HL-60/S4 treated with retinoic acid at 250 ng/mL for 4 days and 3 days (cell line): ENCODE measurements around the gene MYO16.
"Not testable (repeated sequence)": the region's sequence is repeated elsewhere in the genome, so short reads cannot be mapped to it uniquely, and the experiment has no call there.

Experiments used
- in situ Hi-C: fragments of 300-500 bp; cut with MboI; formaldehyde crosslinking; loops from 2 replicates; pipeline ENCODE4 v1.7.0; 2022; ENCODE audit warnings: low sequenced_read_pairs

The MYO16 gene

GRCh38 chr13:108741930-108742329 lies 112.5 kb downstream of the MYO16 start:
- in situ Hi-C loops = no loop called here

GRCh38 chr13:108742701-108743451 lies 113.5 kb downstream of the MYO16 start:
- in situ Hi-C loops = no loop called here

- in situ Hi-C loops = no loop called here
These were observed 114.1 kb downstream of the MYO16 start for GRCh38 chr13:108743522-108743921.

GRCh38 chr13:108747843-108748242 lies 118.4 kb downstream of the MYO16 start:
- in situ Hi-C loops = no loop called here

GRCh38 chr13:108752276-108752675 lies 122.9 kb downstream of the MYO16 start:
- in situ Hi-C loops = no loop called here

- in situ Hi-C loops = no loop called here
These were observed 125.7 kb downstream of the MYO16 start for GRCh38 chr13:108755083-108755482.

GRCh38 chr13:108760129-108760528 lies 130.7 kb downstream of the MYO16 start:
- in situ Hi-C loops = no loop called here

GRCh38 chr13:108760541-108760940 lies 131.1 kb downstream of the MYO16 start:
- in situ Hi-C loops = no loop called here

- in situ Hi-C loops = no loop called here
These were observed 138.6 kb downstream of the MYO16 start for GRCh38 chr13:108768035-108768434.

GRCh38 chr13:108769213-108770070 lies 140.0 kb downstream of the MYO16 start:
- in situ Hi-C loops = no loop called here

GRCh38 chr13:108775597-108775996 lies 146.2 kb downstream of the MYO16 start:
- in situ Hi-C loops = no loop called here

GRCh38 chr13:108776650-108777049 lies 147.2 kb downstream of the MYO16 start:
- in situ Hi-C loops = no loop called here

- in situ Hi-C loops = no loop called here
These were observed 148.3 kb downstream of the MYO16 start for GRCh38 chr13:108777421-108778420.

- in situ Hi-C loops = no loop called here
These were observed 149.9 kb downstream of the MYO16 start for GRCh38 chr13:108779308-108779707.

GRCh38 chr13:108780706-108781105 lies 151.3 kb downstream of the MYO16 start:
- in situ Hi-C loops = no loop called here

GRCh38 chr13:108781312-108781711 lies 151.9 kb downstream of the MYO16 start:
- in situ Hi-C loops = no loop called here

GRCh38 chr13:108782480-108782879 lies 153.1 kb downstream of the MYO16 start:
- in situ Hi-C loops = not testable (repeated sequence)

GRCh38 chr13:108785844-108786243 lies 156.4 kb downstream of the MYO16 start:
- in situ Hi-C loops = no loop called here

GRCh38 chr13:108786456-108787200 lies 157.2 kb downstream of the MYO16 start:
- in situ Hi-C loops = no loop called here
